A673 (cell line): ENCODE measurements around the gene STARD7. TPM values are rescaled to one million over a fixed set of nuclear protein-coding genes. Genes with fewer than 3 reads are reported as not detected.
"Not testable (repeated sequence)": the region's sequence is repeated elsewhere in the genome, so short reads cannot be mapped to it uniquely, and the experiment has no call there.

Source experiments
- BruUV-seq: library from RNA; stranded (reverse); fragments of 400-500 nt; replicated peaks from 2 replicates; lab custom pipeline; 2021; lab: Mats Ljungman, UMichigan
- CTCF ChIA-PET: fragments of 300-600 bp; sonication (Branson Sonifier 250); formaldehyde crosslinking; loops from one replicate; lab custom pipeline; 2022; ENCODE audit warnings: antibody characterized with exemption; lab: Charles Lee
- POLR2A ChIA-PET: fragments of 300-600 bp; sonication (Branson Sonifier 250); formaldehyde crosslinking; loops from one replicate; lab custom pipeline; 2022; ENCODE audit warnings: antibody characterized with exemption; ENCODE audit not compliant: low non-redundant PET; lab: Charles Lee
- DNase-seq: peaks from one replicate; pipeline ENCODE4 v3.0.0-alpha.2; 2015; ENCODE audit warnings: low spot score
- H3K27ac ChIP-seq: fragments of 200-600 bp; sonication (generic); 2 replicates; pipeline ENCODE4 v1.5.1; 2016; ENCODE audit warnings: mixed run types, low read depth, mild to moderate bottlenecking, mixed read lengths, antibody characterized with exemption, low read length; ENCODE audit not compliant: poor library complexity, severe bottlenecking
- H3K27me3 ChIP-seq: fragments of 200-600 bp; sonication (generic); replicated peaks from 2 replicates; pipeline ENCODE4 v1.6.1; 2017; ENCODE audit warnings: mixed run types, low read depth, mild to moderate bottlenecking, mixed read lengths, antibody characterized with exemption, low read length; ENCODE audit not compliant: insufficient read depth, poor library complexity
- H3K36me3 ChIP-seq: fragments of 200-600 bp; sonication (generic); 2 replicates; pipeline ENCODE4 v1.6.1; 2016; ENCODE audit warnings: mixed run types, mild to moderate bottlenecking, mixed read lengths, antibody characterized with exemption, low read length; ENCODE audit not compliant: insufficient read depth, poor library complexity, severe bottlenecking
- H3K4me1 ChIP-seq: fragments of 200-600 bp; sonication (generic); 2 replicates; pipeline ENCODE4 v1.6.1; 2017; ENCODE audit warnings: mixed run types, mild to moderate bottlenecking, mixed read lengths, antibody characterized with exemption, low read length; ENCODE audit not compliant: insufficient read depth, poor library complexity, severe bottlenecking
- H3K4me3 ChIP-seq: fragments of 200-600 bp; sonication (generic); 2 replicates; pipeline ENCODE4 v1.5.1; 2016; ENCODE audit warnings: low read depth, mixed run types, mild to moderate bottlenecking, mixed read lengths, low read length; ENCODE audit not compliant: poor library complexity, severe bottlenecking
- H3K9me3 ChIP-seq: fragments of 200-600 bp; sonication (generic); 2 replicates; pipeline ENCODE4 v1.6.1; 2016; ENCODE audit warnings: mixed run types, low read depth, mild to moderate bottlenecking, mixed read lengths, antibody characterized with exemption, low read length; ENCODE audit not compliant: poor library complexity, severe bottlenecking
- CTCF ChIP-seq: fragments of 300-800, 200-600 bp; sonication (generic); conservative IDR thresholded peaks from 2 replicates; pipeline ENCODE4 v1.5.1; 2017; ENCODE audit warnings: low read depth, mild to moderate bottlenecking, antibody characterized with exemption, low read length, moderate library complexity, mixed read lengths
- EZH2 ChIP-seq: fragments of 200-600 bp; sonication (generic); IDR thresholded peaks from 2 replicates; pipeline ENCODE4 v1.6.1; 2017; ENCODE audit warnings: borderline replicate concordance, low read depth, mild to moderate bottlenecking, mixed read lengths, antibody characterized with exemption, low read length; ENCODE audit not compliant: poor library complexity, severe bottlenecking
- intact Hi-C: fragments of 100-400 bp; cut with micrococcal nuclease; formaldehyde crosslinking; loops from one replicate; pipeline ENCODE4 v1.10.0; 2022; ENCODE audit not compliant: unreplicated experiment
- total RNA-seq: library from RNA; stranded (reverse); gene quantifications from 2 replicates; pipeline ENCODE4 v1.2.3, GENCODE V29; 2021

The STARD7 gene
- total RNA-seq, 1 experiment from 2014 or later: 201 TPM

DNA sequence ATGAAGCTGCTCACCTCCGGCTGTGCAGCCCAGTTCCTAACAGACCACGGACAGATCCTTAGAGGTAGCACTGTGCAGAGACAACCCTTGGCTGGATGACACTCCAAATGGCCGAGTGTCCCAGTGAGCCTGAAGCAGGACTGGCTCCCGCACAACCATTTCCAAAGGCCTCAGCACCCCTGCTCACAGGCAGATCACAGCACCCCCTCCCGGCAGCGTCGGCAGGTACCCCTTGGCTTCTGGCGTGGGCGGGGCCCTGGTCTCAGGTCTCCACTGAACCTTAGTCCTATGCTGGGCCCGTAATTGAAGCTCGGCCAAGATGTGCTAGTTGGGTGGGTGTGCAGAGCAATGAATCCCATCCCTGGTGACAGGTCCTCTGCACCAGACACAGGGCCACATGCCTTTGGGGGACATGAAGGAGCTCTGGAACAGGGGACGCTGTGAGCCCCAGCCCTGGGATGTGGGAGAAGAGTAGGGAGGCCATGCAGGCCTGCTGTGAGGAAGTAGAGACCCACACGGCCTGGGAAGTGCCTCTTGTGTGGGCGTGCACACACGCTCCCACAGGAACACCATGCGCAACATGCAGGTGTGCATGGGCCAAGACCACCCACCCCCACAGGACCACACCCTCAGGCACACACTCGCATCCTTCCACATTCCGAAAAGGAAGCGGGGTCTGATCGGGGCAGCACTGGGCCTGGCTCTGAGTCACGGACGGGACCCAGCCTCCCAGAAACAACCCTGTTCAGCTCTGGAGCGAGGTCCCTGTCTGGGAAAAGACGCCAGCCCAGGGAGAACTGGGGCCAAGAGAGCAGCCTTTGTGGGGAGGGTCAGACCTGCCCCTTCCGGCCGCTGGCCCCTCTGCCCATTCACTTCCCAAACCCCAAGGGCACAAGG lies 66.2 kb downstream of the STARD7 start:
- no peaks in the 10 kb centered on the region for H3K9me3 ChIP-seq
- TF ChIP-seq CTCF (no peak), EZH2 (no peak)
- intact Hi-C loops: no loop called here
- H3K27me3 ChIP-seq: no peaks in the 10 kb centered on the region
- CTCF ChIA-PET: interaction anchor here (1.5 kb wide), 1 partner anchor 32 kb away, joined by 3 read pairs; no protein-coding TSS in a partner anchor
- POLR2A ChIA-PET: no interaction called here
- H3K4me1 ChIP-seq: no peaks in the 10 kb centered on the region
- H3K36me3 ChIP-seq: no peaks in the 10 kb centered on the region
- H3K27ac ChIP-seq: no peak overlapping the region
- DNase-seq: no peak
- H3K4me3 ChIP-seq: no peak overlapping the region
- no TSS peak for BruUV-seq

GRCh38 chr2:96141624-96141967 lies 67.0 kb downstream of the STARD7 start:
- DNase-seq, H3K9me3 ChIP-seq, H3K4me3 ChIP-seq, H3K27me3 ChIP-seq, H3K36me3 ChIP-seq, BruUV-seq, H3K4me1 ChIP-seq, POLR2A ChIA-PET, intact Hi-C loops, CTCF ChIA-PET, H3K27ac ChIP-seq: not testable (repeated sequence)

DNA sequence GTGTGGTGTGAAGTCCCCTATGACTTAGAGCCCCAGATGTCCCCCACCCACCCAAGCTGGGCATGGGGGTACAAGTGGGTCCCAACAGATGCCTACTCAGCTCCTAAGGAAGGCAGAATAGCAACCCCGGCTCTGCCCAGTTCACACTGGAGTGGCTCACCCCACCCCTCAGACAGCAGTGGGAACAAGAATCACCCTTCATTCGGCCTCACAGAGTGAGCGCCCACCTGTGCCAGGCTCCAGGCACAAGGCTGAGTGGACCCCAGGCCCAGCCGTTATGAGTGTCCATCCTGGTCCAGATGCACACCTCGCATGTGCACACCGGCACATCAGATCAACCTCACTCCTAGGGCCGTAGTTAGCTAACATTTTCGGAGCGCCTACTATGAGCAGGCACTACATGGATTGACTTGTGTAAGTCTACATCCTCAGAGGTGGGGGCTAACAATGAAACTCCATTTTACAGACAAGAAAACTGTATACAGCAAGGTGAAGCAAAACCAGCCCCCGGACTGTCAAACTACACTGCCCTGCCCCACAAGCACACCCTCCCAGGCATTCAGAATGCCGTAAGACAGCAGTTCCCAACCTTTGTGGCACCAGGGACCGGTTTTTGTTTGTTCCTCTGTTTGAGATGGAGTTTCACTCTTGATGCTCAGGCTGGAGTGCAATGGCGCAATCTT lies 67.5 kb downstream of the STARD7 start:
- DNase-seq: no peak
- Histone ChIP-seq H3K4me3 (no peak overlapping the region), H3K27me3 (no peaks in the 10 kb centered on the region), H3K27ac (no peak overlapping the region), H3K36me3 (no peaks in the 10 kb centered on the region), H3K9me3 (no peaks in the 10 kb centered on the region), H3K4me1 (no peaks in the 10 kb centered on the region)
- BruUV-seq: no TSS peak
- ChIA-PET CTCF (interaction anchor here (0.9 kb wide), 1 partner anchor 33 kb away, joined by 3 read pairs; no protein-coding TSS in a partner anchor), POLR2A (no interaction called here)
- no peak for TF ChIP-seq EZH2
- no peak for TF ChIP-seq CTCF
- intact Hi-C loops: no loop called here
